Measurements from ENCODE around the gene ASCL3. TPM values are rescaled to one million over a fixed set of nuclear protein-coding genes. Genes with fewer than 3 reads are reported as not detected.

The ASCL3 gene
- total and polyA plus RNA-seq, 2 donors (not counting 1 experiment from before 2014, with no cell fraction given), result not detected

- no peak for TF ChIP-seq CTCF (IDR thresholded peaks at IDR 0.05)
- no peak for TF ChIP-seq EZH2 (IDR thresholded peaks at IDR 0.05; ENCODE audit: borderline replicate concordance, insufficient read depth, low read depth, low read length, poor library complexity, severe bottlenecking)
- DNase-seq (no peak), ATAC-seq (ENCODE audit: low read depth) (no peak)
- no peak overlapping the region for H3K4me3 ChIP-seq (ENCODE audit: control extremely low read depth in 1 of 5, extremely low read depth in 1 of 5, insufficient read depth in 1 of 5, low read depth in 2 of 5, low read length in 4 of 5)
- no peak overlapping the region for H2AFZ ChIP-seq (ENCODE audit: insufficient read depth, low read depth, low read length, poor library complexity, severe bottlenecking)
- H4K20me1 ChIP-seq (ENCODE audit: control insufficient read depth, insufficient read depth, low read length, poor library complexity, severe bottlenecking), result no peaks in the 10 kb centered on the region
- CTCF ChIA-PET, result interaction anchor here (0.5 kb wide), 1 partner anchor 634 kb away, joined by 4 read pairs; no protein-coding TSS in a partner anchor
- no peak overlapping the region for H3K9ac ChIP-seq (ENCODE audit: low read length)
- H3K27me3 ChIP-seq (replicated peaks in 1 of 4; ENCODE audit: control extremely low read depth in 1 of 4, control insufficient read depth in 3 of 4, insufficient read depth in 4 of 4, low read length in 3 of 4), result no peaks in the 10 kb centered on the region
- H3K9me3 ChIP-seq (ENCODE audit: control extremely low read depth in 1 of 3, control insufficient read depth in 2 of 3, insufficient read depth in 1 of 3, low read length in 2 of 3), result no peaks in the 10 kb centered on the region
- POLR2A ChIA-PET, result no interaction called here
- no peak overlapping the region for H3K4me2 ChIP-seq (replicated peaks; ENCODE audit: low read depth, low read length, poor library complexity, severe bottlenecking)
- H3K36me3 ChIP-seq (replicated peaks in 1 of 2; ENCODE audit: control extremely low read depth in 1 of 2, control insufficient read depth in 1 of 2, extremely low read depth in 1 of 2, insufficient read depth in 2 of 2, low read length in 1 of 2), result no peaks in the 10 kb centered on the region
- no peak overlapping the region for H3K27ac ChIP-seq (ENCODE audit: low read length in 2 of 2)
- H3K4me1 ChIP-seq (ENCODE audit: control insufficient read depth in 2 of 2, insufficient read depth in 2 of 2, low read length in 2 of 2), result no peaks in the 10 kb centered on the region
- intact Hi-C loops (cut with micrococcal nuclease), result no loop called here
- Mint-ChIP-seq H3K27me3 (no peaks in the 10 kb centered on the region), H3K4me1 (no peaks in the 10 kb centered on the region), H3K27ac (no peak overlapping the region), H3K9me3 (ENCODE audit: insufficient read depth) (no peaks in the 10 kb centered on the region), H3K4me3 (no peak overlapping the region)
- 98% methylated on average over 7 of the region's 9 CpGs for WGBS (ENCODE audit: insufficient coverage)
- no peaks in the 10 kb centered on the region for H3K79me2 ChIP-seq (ENCODE audit: control insufficient read depth, insufficient read depth, low read length)
These were observed 13.7 kb downstream of the ASCL3 start for GRCh38 chr11:8928981-8929615.

- 98% methylated on average over 4 of the region's 4 CpGs for WGBS (ENCODE audit: insufficient coverage)
- H3K9ac ChIP-seq (ENCODE audit: low read length), result no peak overlapping the region
- no peak overlapping the region for H2AFZ ChIP-seq (ENCODE audit: insufficient read depth, low read depth, low read length, poor library complexity, severe bottlenecking)
- no peak overlapping the region for H3K27ac ChIP-seq (ENCODE audit: low read length in 2 of 2)
- no peak overlapping the region for H3K4me2 ChIP-seq (replicated peaks; ENCODE audit: low read depth, low read length, poor library complexity, severe bottlenecking)
- ChIA-PET CTCF (no interaction called here), POLR2A (no interaction called here)
- no peaks in the 10 kb centered on the region for H3K79me2 ChIP-seq (ENCODE audit: control insufficient read depth, insufficient read depth, low read length)
- no peaks in the 10 kb centered on the region for H3K4me1 ChIP-seq (ENCODE audit: control insufficient read depth in 2 of 2, insufficient read depth in 2 of 2, low read length in 2 of 2)
- intact Hi-C loops (cut with micrococcal nuclease), result no loop called here
- no peak for ATAC-seq (ENCODE audit: low read depth)
- TF ChIP-seq EZH2 (IDR thresholded peaks at IDR 0.05; ENCODE audit: borderline replicate concordance, insufficient read depth, low read depth, low read length, poor library complexity, severe bottlenecking), result no peak
- no peak for TF ChIP-seq CTCF (IDR thresholded peaks at IDR 0.05)
- no peak overlapping the region for H3K4me3 ChIP-seq (ENCODE audit: control extremely low read depth in 1 of 5, extremely low read depth in 1 of 5, insufficient read depth in 1 of 5, low read depth in 2 of 5, low read length in 4 of 5)
- H3K9me3 ChIP-seq (ENCODE audit: control extremely low read depth in 1 of 3, control insufficient read depth in 2 of 3, insufficient read depth in 1 of 3, low read length in 2 of 3), result no peaks in the 10 kb centered on the region
- H3K9me3 Mint-ChIP-seq (ENCODE audit: insufficient read depth), result no peaks in the 10 kb centered on the region
- DNase-seq, result no peak
- H4K20me1 ChIP-seq (ENCODE audit: control insufficient read depth, insufficient read depth, low read length, poor library complexity, severe bottlenecking), result no peaks in the 10 kb centered on the region
- H3K36me3 ChIP-seq (replicated peaks in 1 of 2; ENCODE audit: control extremely low read depth in 1 of 2, control insufficient read depth in 1 of 2, extremely low read depth in 1 of 2, insufficient read depth in 2 of 2, low read length in 1 of 2), result no peaks in the 10 kb centered on the region
- H3K4me1 Mint-ChIP-seq, result no peaks in the 10 kb centered on the region
- H3K4me3 Mint-ChIP-seq, result no peak overlapping the region
- no peaks in the 10 kb centered on the region for H3K27me3 ChIP-seq (replicated peaks in 1 of 4; ENCODE audit: control extremely low read depth in 1 of 4, control insufficient read depth in 3 of 4, insufficient read depth in 4 of 4, low read length in 3 of 4)
- H3K27me3 Mint-ChIP-seq, result no peaks in the 10 kb centered on the region
- H3K27ac Mint-ChIP-seq, result no peak overlapping the region
These were observed 14.6 kb downstream of the ASCL3 start for GRCh38 chr11:8928205-8928604.
